ENCODE measurements around the gene RBM18. TPM values are rescaled to one million over a fixed set of nuclear protein-coding genes. Genes with fewer than 3 reads are reported as not detected.

Gene RBM18
- total RNA-seq, 1 experiment from 2014 or later: 15.7 TPM

GRCh38 chr9:122258886-122259415 is 5.7 kb downstream of the RBM18 start:
- DNase-seq (ENCODE audit: low spot score): no peak

GRCh38 chr9:122256206-122256605 is 8.4 kb downstream of the RBM18 start:
- DNase-seq (ENCODE audit: low spot score): no peak

GRCh38 chr9:122254761-122255160 is 9.9 kb downstream of the RBM18 start:
- DNase-seq (ENCODE audit: low spot score): no peak

GRCh38 chr9:122252796-122253195 is 11.8 kb downstream of the RBM18 start:
- DNase-seq (ENCODE audit: low spot score): no peak

GRCh38 chr9:122251351-122251750 is 13.3 kb downstream of the RBM18 start:
- DNase-seq (ENCODE audit: low spot score): no peak

- DNase-seq (ENCODE audit: low spot score): no peak
Measured at GRCh38 chr9:122248448-122248865, 16.2 kb downstream of the RBM18 start.

- no peak for DNase-seq (ENCODE audit: low spot score)
Measured at GRCh38 chr9:122246666-122247065, 18.0 kb downstream of the RBM18 start.

GRCh38 chr9:122244349-122244748 is 20.3 kb downstream of the RBM18 start:
- DNase-seq (ENCODE audit: low spot score): no peak

- no peak for DNase-seq (ENCODE audit: low spot score)
Measured at GRCh38 chr9:122239722-122240121, 24.9 kb downstream of the RBM18 start.

GRCh38 chr9:122236681-122237080 is 28.0 kb downstream of the RBM18 start:
- no peak for DNase-seq (ENCODE audit: low spot score)

GRCh38 chr9:122234022-122234748 is 30.5 kb downstream of the RBM18 start:
- DNase-seq (ENCODE audit: low spot score): no peak

- DNase-seq (ENCODE audit: low spot score): no peak
Measured at GRCh38 chr9:122232796-122233306, 31.8 kb downstream of the RBM18 start.

- DNase-seq (ENCODE audit: low spot score): no peak
Measured at GRCh38 chr9:122229485-122229837, 35.2 kb downstream of the RBM18 start.

GRCh38 chr9:122228568-122229484 is 35.8 kb downstream of the RBM18 start, which contains the start of gene LHX6:
Gene LHX6, minus strand, starts transcription at chr9:122228957. Its CDS starts 217 bp downstream, at chr9:122228740.
- peak; percentile 31 for DNase-seq (ENCODE audit: low spot score)

GRCh38 chr9:122228191-122228567 is 36.5 kb downstream of the RBM18 start:
- DNase-seq (ENCODE audit: low spot score): no peak

- no peak for DNase-seq (ENCODE audit: low spot score)
Measured at GRCh38 chr9:122227575-122227900, 37.1 kb downstream of the RBM18 start.

GRCh38 chr9:122226758-122227574 is 37.7 kb downstream of the RBM18 start:
- DNase-seq (ENCODE audit: low spot score): no peak

- DNase-seq (ENCODE audit: low spot score): no peak
Measured at GRCh38 chr9:122226142-122226757, 38.4 kb downstream of the RBM18 start.

GRCh38 chr9:122225312-122226141 is 39.1 kb downstream of the RBM18 start:
- no peak for DNase-seq (ENCODE audit: low spot score)

GRCh38 chr9:122223435-122223834 is 41.2 kb downstream of the RBM18 start:
- no peak for DNase-seq (ENCODE audit: low spot score)

Measured in H4 (cell line).